Measurements from ENCODE around the gene MBP.
A peak's percentile ranks its signal among the peaks of the same experiment; 100 is the strongest.

MBP gene

GRCh38 chr18:77132369-77133050 lies at the start of gene MBP:
Gene MBP, minus strand, starts transcription at chr18:77132783. Its CDS starts 27,522 bp downstream, at chr18:77105261.
- DNase-seq, result peak; percentile 79

GRCh38 chr18:77181950-77182707 lies 49.5 kb upstream of the MBP start:
- no peak for DNase-seq

- DNase-seq, result no peak
These were observed 46.0 kb upstream of the MBP start for GRCh38 chr18:77178559-77178958.

DNA sequence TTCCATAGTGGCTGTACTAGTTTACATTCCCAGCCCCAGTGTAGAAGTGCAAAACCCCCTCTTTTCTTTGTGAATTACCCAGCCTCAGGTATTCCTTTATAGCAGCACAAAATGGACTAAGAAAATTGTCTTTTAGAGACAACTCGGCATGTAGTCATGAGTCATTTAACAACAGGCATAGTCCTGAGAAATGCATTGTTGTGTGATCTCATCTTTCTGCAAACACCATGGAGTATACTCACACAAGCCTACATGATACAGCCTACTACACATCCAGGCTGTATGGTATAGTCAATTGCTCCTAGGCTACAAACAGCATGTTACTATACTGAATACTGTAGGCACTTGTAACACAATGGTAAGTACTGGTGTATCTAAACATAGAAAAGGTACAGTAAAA lies 44.4 kb upstream of the MBP start:
- no peak for DNase-seq

DNA sequence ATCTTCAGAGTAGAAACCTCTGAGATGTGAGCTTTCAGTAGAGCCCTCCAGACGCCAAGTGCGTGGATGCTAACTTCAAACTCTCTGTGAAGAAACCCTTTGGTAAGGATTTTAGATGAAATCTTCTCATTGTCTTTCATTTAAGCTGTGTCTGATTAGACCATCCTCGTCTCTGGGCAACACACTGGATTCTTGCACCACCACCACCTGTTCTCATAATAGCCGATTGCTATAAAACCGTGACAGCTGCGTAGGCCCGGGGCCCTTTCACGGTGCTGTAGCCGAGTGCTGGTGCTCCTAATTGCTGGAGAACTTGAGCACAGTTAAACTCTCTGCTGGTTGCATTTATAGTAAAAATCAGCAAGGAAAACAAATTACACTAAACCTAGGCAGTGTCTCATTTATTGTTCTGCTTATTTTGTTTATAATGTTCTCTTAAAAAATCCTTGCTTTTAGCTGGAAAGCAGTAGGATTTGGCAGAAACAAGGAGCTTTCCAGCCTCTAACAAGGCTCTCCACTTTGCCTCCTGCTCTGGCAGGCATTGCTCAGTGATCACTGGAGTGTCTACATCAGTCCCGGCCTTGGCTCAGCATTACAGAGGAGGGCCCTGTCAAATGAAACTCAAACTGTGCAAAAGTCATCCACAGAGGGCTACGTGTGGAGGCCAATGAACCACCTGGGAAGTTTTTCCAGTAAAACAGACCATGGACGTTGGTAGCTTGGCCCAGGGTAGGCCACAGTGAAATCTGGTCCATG lies 40.9 kb upstream of the MBP start:
- DNase-seq, result no peak

GRCh38 chr18:77170890-77171410 lies 38.4 kb upstream of the MBP start:
- DNase-seq, result no peak

DNA sequence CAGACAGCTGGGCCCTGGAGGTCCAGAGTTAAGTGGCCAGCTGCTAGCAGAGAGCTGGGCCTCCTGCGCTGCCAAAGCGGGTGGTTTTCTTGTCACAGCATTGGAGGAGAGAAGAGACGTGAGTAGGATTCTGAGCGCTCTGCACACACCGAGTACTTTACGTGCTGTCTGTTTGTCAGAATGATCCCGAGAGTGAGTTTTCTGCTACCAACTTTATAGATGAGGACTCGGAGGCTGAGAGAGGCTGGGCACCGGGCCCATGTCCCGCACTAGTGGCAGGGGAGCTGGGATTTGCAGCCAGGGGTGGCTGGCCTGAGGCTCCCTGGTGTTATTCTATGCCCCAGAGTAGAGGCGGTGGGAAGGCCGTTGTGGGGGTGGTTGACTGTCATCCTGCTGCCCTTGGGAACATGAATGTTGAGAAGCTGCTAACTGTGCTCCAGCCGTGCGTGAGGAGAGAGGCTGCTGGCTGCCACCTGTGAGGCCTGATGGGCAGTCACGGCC lies 36.3 kb upstream of the MBP start:
- no peak for DNase-seq

DNA sequence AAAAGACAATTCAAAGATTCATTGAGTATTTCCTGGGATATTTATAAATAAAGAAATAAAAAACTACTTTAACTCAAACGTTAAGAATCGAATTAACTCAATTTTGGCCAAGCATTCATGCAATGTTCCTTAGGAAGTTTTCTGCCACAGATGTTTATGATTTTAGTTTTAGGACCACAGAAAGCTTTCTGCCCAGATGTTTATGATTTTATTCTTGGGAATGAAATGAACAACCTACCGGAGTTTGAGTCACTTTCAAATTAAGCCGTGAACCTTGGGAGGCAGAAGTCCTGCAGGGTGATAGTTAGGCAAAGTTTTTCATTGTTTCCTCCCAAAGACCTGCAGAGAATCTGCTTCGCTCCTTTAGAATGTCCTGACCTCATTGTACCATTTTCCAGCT lies 34.7 kb upstream of the MBP start:
- no peak for DNase-seq

DNA sequence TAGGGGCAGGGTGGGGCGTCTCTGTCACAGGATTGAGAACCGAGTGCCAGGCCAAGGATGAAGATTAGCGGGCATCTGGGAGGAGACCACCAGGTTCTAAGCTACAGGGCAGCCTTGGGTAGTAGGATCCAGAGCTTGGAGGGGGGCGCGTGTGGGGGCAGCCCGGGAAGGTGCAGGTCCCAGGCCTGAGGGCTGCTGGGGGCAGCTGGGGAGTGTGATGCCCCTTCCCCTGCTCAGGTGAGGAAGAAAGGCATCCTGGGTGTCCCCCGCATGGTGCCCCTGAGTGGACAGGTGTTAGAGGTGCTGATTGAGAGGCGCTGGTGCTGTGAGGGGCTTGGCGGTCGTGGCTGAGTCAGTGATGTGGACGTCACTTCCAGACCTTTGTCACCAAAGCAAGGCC lies 33.9 kb upstream of the MBP start:
- no peak for DNase-seq

GRCh38 chr18:77165503-77166188 lies 33.1 kb upstream of the MBP start:
- no peak for DNase-seq

- DNase-seq, result no peak
These were observed 32.3 kb upstream of the MBP start for GRCh38 chr18:77164763-77165485.

DNA sequence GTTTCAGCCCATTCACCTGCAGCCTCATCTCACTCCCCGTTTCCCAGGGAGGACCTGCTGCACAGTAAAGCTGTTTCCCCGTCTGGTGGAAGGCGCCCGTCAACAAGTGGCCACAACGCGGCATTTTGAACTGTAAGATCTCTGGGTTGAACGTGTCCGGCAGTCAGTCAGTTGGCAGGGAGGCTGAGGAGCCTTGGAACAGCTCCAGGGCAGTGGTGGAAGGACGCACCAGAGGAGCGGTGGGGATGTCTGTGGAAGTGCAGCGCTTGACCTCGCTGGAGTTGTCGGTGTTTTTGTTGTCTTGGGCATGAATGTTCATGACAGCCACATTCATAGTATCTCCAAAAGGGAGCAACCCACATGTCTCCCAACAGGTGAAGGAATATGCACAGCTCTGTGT lies 31.4 kb upstream of the MBP start:
- no peak for DNase-seq

- DNase-seq, result no peak
These were observed 30.0 kb upstream of the MBP start for GRCh38 chr18:77162580-77162979.

DNA sequence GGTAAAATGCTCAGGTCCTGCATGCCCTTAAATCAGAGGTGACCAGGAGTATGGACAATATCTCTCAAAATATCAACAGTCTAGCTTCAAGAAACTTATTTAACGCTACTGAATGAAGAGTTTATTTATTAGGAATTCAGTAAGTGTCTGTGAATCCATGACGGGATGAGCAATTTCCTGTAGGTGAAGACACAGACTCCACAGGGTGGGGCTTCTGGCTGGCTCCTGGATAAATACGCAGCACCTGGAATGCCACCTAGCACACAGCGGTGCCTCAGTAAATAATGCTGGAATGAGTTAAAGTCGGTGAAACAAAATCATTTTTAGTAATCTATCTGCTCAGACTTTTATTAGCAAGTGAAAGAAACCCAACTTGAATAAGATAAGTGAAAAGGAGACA lies 29.4 kb upstream of the MBP start:
- no peak for DNase-seq

DNA sequence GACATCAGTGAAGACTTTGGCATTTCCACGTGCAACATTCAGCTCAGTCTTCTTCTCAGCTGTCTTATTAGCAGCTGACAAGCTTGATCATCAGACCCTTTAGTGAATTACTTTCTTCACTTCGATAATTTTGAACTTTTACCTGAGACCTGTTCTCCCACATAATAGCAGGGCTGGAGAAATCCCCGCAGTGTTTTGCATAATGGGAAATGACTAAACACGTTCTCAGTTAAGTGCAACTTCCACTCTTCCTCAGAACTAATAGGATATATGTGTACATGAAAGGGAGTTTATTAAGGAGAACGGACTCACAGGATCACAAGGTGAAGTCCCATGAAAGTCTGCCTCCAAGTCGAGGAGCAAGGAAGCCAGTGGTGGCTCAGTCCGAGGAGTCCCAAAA lies 28.8 kb upstream of the MBP start:
- DNase-seq, result no peak

- no peak for DNase-seq
These were observed 27.9 kb upstream of the MBP start for GRCh38 chr18:77160515-77160914.

DNA sequence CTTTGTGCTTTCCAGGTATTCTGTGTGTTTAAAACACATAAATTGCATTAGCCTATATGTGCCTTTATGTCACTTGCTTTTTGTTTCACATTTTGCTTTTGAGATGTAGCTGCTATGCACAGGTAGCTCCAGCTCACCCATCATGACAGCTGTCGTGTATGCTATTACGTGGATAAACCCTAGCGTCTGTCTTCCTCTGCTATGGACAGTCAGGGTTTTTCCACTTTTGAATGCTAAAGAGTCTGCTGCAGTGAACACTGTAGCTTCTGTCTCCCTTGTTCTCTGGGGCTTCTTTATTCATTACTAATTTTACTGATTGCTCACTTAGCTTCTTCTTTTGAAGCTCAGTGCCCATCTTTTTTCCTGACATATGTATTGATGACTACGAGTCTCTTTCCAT lies 24.7 kb upstream of the MBP start:
- no peak for DNase-seq

DNA sequence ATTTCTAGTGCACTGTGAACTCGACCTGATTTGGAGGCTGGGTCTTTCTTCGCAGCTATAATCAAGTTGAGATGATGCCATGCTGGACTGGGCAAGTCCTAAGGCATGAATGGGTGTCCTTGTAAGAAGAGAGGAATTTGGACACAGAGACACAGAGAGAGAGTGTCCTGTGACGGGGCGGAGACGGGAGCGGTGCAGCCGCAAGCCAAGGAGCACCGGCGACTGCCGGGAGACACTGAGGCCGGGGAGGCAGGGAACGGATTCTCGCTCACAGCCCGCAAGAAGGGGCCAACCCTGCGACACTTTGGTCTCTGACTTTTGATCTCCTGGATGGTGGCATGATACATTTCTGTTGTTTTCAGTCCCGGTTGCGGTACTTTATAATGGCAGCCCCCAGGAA lies 22.4 kb upstream of the MBP start:
- no peak for DNase-seq

DNA sequence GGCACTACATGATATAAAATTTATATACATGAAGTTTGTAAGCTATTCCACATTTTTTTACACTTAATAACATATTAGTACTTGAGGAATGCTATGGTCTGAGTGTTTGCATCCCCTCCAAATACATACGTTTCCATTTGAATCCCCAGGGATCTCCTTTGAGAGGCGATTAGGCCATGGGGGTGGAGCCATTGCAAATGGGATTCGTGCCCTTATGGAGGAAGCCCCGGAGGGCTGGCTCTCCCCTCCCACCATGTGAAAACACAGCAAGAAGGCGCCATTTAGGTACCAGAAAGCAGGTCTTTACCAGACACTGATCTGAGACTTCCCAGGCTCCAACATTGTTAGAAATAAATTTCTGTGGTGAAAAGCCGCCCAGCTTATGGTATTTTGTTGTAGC lies 20.8 kb upstream of the MBP start:
- no peak for DNase-seq

DNA sequence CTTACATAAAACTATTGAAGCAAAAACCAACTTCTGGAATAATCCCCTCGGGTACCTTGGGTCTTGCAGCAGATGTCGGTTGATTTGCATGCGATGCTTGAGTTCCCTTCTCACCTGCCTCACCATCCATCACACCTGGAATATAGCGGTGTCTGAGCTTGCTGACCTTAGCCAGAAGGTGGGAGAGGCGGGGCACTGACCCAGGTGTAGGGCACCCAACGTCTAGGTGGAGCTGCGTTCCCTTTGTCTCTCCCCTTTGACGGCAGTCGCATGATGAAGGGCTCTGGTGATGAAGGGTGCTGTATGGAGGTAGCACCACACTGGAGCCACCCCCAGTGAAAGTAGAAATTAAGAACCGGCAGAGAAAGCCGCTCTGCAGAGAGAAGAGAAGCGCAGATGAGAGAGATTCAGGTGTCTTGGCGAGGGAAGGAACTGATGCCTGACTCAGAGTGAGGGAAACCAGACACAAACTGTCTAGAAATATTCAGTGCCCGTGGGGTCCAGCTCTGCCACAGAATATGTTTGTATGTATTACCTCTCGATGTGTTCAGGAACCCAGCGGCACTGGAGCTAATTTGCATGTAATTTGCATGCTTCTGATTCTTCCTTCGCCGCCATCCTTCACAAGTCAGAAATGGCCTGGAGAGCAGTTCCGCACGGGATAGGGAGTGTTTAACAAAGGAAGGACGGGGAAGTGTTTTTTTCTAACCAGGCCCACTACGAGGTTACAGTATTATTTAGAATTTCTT lies 19.4 kb upstream of the MBP start:
- DNase-seq, result no peak

GRCh38 chr18:77151033-77151771 lies 18.6 kb upstream of the MBP start:
- no peak for DNase-seq

All from NCI-H345 (cell line).